VCaP (cell line): ENCODE measurements around the gene GMDS.

Experiments used
- H3K27ac ChIP-seq: fragments of 450-650 bp; 2 replicates; pipeline ENCODE4 v1.5.1; 2017
- CTCF ChIP-seq: fragments of 450-650 bp; conservative IDR thresholded peaks from 2 replicates; pipeline ENCODE4 v1.5.1; 2017; ENCODE audit warnings: mild to moderate bottlenecking, moderate library complexity

The GMDS gene

DNA sequence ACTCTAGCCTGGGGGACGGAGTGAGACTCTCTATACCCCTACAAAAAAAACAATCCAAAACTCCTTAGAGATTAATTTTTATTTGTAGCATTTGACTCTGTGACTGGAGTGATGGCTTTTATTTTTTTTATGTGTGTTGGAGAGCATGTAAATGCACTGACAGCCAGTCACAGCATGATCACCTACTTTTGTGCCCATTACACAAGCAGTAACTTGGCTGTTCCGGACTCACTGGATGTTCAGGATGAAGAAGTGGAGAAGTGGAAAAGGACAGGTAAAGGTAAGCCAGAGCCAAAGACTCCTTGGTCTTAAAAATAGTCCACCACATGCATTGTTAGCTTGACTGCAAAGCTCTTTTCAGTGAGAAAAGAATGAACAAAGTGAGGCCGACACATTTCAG is 413.0 kb downstream of the GMDS start:
- no peak for TF ChIP-seq CTCF
- no peak overlapping the region for H3K27ac ChIP-seq

DNA sequence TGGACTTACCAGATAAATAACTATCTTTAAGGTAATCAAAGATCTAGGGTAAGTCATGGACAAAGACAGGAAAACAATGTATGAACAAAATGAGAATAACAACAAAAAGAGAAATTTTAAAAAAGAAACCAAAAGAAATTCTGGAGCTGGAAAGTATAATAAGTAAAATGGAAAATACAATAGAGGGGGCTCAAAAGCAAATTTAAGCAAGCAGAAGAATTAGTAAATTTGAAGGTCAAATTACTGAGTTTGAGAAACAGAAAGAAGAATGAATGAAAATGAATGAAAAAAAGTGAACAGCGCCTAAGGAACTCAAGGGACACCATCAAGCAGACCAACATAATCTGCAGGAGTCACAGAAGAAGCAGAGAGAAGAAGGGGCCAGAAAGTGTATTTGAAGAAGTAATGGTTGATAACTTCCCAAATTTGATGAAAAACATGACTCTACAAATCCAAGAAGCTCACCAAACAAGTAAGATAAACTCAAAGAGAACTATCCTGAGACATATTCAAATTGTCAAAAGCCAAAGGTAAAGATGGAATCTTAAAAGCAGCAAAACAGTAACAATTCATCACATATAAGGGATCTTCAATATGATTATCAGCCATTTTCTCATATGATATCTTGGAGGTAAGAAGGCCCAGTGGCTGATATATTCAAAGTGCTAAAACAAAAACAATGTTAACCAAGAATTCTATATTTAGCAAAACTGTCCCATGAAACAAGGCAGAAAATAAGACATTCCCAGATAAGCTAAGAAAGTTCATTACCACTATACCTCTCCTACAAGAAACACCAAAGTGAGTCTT is 417.2 kb downstream of the GMDS start:
- no peak for TF ChIP-seq CTCF
- no peak overlapping the region for H3K27ac ChIP-seq

- H3K27ac ChIP-seq, result no peak overlapping the region
- no peak for TF ChIP-seq CTCF
Observed at GRCh38 chr6:1825926-1826325, 419.5 kb downstream of the GMDS start.

DNA sequence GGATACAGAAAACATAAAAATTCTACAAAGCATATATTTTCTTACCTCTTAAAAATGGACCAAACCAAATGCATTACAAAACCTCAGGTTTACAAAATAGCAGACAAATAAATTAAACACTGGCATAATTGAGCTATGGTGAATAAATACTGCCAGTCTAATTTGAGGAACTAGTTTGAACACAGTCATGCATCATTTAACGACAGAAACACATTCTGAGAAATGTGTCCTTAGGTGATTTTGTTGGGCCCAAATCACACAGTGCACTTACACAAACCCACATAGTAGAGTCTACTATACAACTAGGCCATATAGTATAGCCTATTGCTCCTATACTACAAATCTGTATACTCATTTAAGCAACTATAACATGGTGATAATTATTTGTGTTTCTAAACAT is 420.1 kb downstream of the GMDS start:
- TF ChIP-seq CTCF, result no peak
- H3K27ac ChIP-seq, result no peak overlapping the region

DNA sequence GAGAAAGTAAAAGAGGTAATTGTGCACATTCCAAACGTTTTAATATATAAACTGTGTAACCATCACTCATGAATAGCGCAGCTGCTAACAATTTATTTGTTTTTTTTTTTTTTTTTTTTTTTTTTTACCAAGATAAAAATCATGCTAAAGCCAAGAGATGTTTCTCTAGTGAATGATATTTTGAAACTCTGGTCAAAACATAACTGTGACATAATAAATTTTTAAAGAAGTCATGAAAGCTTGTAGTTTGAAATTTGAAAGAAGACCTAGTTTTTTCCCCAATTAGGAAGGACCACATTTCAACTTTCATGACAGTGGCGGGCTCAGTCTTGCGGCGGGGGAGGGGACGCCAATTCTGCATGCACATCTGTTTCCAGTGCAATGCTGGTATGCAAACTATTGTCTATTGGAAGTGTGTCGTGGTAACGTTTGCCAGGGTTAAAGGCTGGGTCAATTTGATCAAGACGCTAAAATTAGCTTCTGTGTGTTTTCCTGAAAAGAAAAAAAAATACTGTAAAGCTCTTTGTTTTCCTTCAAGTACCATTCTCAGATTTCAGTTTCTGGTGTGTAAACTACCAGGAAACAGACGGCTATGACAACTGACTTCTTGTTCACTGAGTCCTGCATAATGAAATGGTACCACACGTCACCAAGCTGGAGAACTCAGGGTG is 423.8 kb downstream of the GMDS start:
- H3K27ac ChIP-seq, result no peak overlapping the region
- no peak for TF ChIP-seq CTCF

DNA sequence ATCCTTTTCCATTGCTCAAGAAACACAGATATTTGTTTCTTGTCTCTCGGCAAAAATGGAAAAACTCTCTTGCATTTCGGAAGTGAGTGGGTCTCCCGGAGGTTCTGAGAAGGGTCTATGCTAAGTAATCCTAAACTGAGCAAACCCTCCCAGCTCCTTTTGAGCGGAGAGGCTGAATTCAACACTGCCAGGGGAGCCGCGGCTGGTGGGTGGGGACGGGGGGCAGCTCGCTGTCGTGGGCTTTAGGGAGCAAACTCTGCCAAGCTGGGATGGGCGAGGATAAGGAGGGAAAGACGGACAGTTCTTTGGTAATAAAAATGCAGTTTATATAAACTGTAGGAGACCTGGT is 424.3 kb downstream of the GMDS start:
- no peak for TF ChIP-seq CTCF
- H3K27ac ChIP-seq, result no peak overlapping the region

GRCh38 chr6:1820714-1821113 is 424.7 kb downstream of the GMDS start:
- no peak overlapping the region for H3K27ac ChIP-seq
- TF ChIP-seq CTCF, result no peak
